Natural killer cell (primary cell): Measurements from ENCODE around the gene IL33. TPM values are rescaled to one million over a fixed set of nuclear protein-coding genes. Genes with fewer than 3 reads are reported as not detected.

ENCODE experiments used
- ATAC-seq, 3 donors: fragments of 150-1000 bp in 2 of 3; fragments of 200-7000 bp in 1 of 3; cut with Tn5 transposase; 1 replicate in 1 of 3; 2 replicates in 2 of 3; pipeline ENCODE4 v1.10.0; 2021; ENCODE audit warnings: mild to moderate bottlenecking in 2 of 3, moderate library complexity in 2 of 3
- DNase-seq, 2 donors: peaks; one replicate each; pipeline versions ENCODE4 v3.0.0 to v3.0.0-alpha.2; 2013 to 2021; ENCODE audit warnings: mixed read lengths in 1 of 2
- H3K27ac ChIP-seq: one replicate; pipeline ENCODE4 v1.5.1; 2013; ENCODE audit warnings: mild to moderate bottlenecking, low read length
- H3K27me3 ChIP-seq: one replicate; pipeline ENCODE4 v1.6.1; 2013; ENCODE audit warnings: low read length; ENCODE audit not compliant: control insufficient read depth, insufficient read depth
- H3K36me3 ChIP-seq: one replicate; pipeline ENCODE4 v1.6.1; 2013; ENCODE audit warnings: low read length; ENCODE audit not compliant: control insufficient read depth, insufficient read depth
- H3K4me1 ChIP-seq: one replicate; pipeline ENCODE4 v1.6.1; 2013; ENCODE audit warnings: low read length; ENCODE audit not compliant: control insufficient read depth, insufficient read depth
- H3K4me3 ChIP-seq: one replicate; pipeline ENCODE4 v1.5.1; 2013; ENCODE audit warnings: low read length
- H3K9me3 ChIP-seq: one replicate; pipeline ENCODE4 v1.6.1; 2013; ENCODE audit warnings: low read length; ENCODE audit not compliant: control insufficient read depth, insufficient read depth
- H3K27ac Mint-ChIP-seq, 2 donors: one replicate each; pipeline ENCODE4 v1.8.0; 2022; ENCODE audit warnings: mild to moderate bottlenecking in 2 of 2, mixed read lengths in 2 of 2, moderate library complexity in 1 of 2
- H3K27me3 Mint-ChIP-seq, 2 donors: one replicate each; pipeline ENCODE4 v1.8.0; 2022; ENCODE audit warnings: low read depth in 2 of 2, mixed read lengths in 2 of 2
- H3K36me3 Mint-ChIP-seq: one replicate; pipeline ENCODE4 v1.8.0; 2022; ENCODE audit warnings: mixed read lengths
- H3K4me1 Mint-ChIP-seq, 2 donors: one replicate each; pipeline ENCODE4 v1.8.0; 2022; ENCODE audit warnings: mixed read lengths in 2 of 2
- H3K4me3 Mint-ChIP-seq: one replicate; pipeline ENCODE4 v1.8.0; 2022; ENCODE audit warnings: mild to moderate bottlenecking, moderate library complexity, mixed read lengths
- H3K9me3 Mint-ChIP-seq, 2 donors: one replicate each; pipeline ENCODE4 v1.8.0; 2022; ENCODE audit warnings: mixed read lengths in 2 of 2
- WGBS: methylation state at CpG from one replicate; pipeline ENCODE4 v1.1.7; 2013; ENCODE audit warnings: missing lambda C conversion rate; ENCODE audit not compliant: insufficient coverage; 5-methylcytosine and 5-hydroxymethylcytosine counted together
- intact Hi-C: fragments of 100-400 bp; cut with micrococcal nuclease; formaldehyde crosslinking; loops from one replicate; pipeline ENCODE4 v1.14.2; 2022
- total RNA-seq, 4 donors: library from RNA; stranded (reverse); fragments of 120-200 nt in 1 of 4; gene quantifications; one replicate each; pipeline versions ENCODE4 v1.2.3 to v1.2.4, GENCODE V29; 2013 to 2022
- TF ChIP-seq, protein P1 (sequence below): fragments of 200-600 bp; IDR thresholded peaks from one replicate; pipeline ENCODE4 v1.8.0; 2022; ENCODE audit warnings: antibody characterized with exemption

IL33 gene
- total RNA-seq, 3 donors from 2014 or later (not counting 1 experiment from before 2014, with no cell fraction given) = not detected

GRCh38 chr9:6183227-6183551 is 32.4 kb upstream of the IL33 start:
- no peaks in the 10 kb centered on the region for H3K9me3 Mint-ChIP-seq
- intact Hi-C loops = no loop called here
- Histone ChIP-seq H3K9me3 (no peaks in the 10 kb centered on the region), H3K27ac (no peak overlapping the region), H3K36me3 (no peaks in the 10 kb centered on the region), H3K4me3 (no peak overlapping the region), H3K4me1 (no peaks in the 10 kb centered on the region), H3K27me3 (no peaks in the 10 kb centered on the region)
- H3K27ac Mint-ChIP-seq = no peak overlapping the region
- 96% methylated on average over 2 of the region's 2 CpGs for WGBS
- no peak overlapping the region for H3K4me3 Mint-ChIP-seq
- H3K36me3 Mint-ChIP-seq = no peaks in the 10 kb centered on the region
- TF ChIP-seq, protein P1, sequence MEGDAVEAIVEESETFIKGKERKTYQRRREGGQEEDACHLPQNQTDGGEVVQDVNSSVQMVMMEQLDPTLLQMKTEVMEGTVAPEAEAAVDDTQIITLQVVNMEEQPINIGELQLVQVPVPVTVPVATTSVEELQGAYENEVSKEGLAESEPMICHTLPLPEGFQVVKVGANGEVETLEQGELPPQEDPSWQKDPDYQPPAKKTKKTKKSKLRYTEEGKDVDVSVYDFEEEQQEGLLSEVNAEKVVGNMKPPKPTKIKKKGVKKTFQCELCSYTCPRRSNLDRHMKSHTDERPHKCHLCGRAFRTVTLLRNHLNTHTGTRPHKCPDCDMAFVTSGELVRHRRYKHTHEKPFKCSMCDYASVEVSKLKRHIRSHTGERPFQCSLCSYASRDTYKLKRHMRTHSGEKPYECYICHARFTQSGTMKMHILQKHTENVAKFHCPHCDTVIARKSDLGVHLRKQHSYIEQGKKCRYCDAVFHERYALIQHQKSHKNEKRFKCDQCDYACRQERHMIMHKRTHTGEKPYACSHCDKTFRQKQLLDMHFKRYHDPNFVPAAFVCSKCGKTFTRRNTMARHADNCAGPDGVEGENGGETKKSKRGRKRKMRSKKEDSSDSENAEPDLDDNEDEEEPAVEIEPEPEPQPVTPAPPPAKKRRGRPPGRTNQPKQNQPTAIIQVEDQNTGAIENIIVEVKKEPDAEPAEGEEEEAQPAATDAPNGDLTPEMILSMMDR = no peak
- ATAC-seq = no peak
- H3K27me3 Mint-ChIP-seq = peaks cover 10 to 15% of the 10 kb centered on the region in 2 donors
- no peak for DNase-seq
- H3K4me1 Mint-ChIP-seq = peaks cover 0 to 5% of the 10 kb centered on the region in 2 donors

GRCh38 chr9:6183627-6184026 is 32.0 kb upstream of the IL33 start:
- intact Hi-C loops = no loop called here
- ATAC-seq = no peak
- DNase-seq = no peak
- Mint-ChIP-seq H3K27ac (no peak overlapping the region), H3K4me3 (no peak overlapping the region), H3K27me3 (peaks cover 10 to 16% of the 10 kb centered on the region in 2 donors), H3K36me3 (no peaks in the 10 kb centered on the region), H3K4me1 (peaks cover 0 to 5% of the 10 kb centered on the region in 2 donors), H3K9me3 (no peaks in the 10 kb centered on the region)
- no CpG with 5 or more reads among the region's 1 CpG for WGBS
- TF ChIP-seq, protein P1 = no peak
- Histone ChIP-seq H3K4me1 (no peaks in the 10 kb centered on the region), H3K9me3 (no peaks in the 10 kb centered on the region), H3K36me3 (no peaks in the 10 kb centered on the region), H3K27ac (no peak overlapping the region), H3K27me3 (no peaks in the 10 kb centered on the region), H3K4me3 (no peak overlapping the region)

DNA sequence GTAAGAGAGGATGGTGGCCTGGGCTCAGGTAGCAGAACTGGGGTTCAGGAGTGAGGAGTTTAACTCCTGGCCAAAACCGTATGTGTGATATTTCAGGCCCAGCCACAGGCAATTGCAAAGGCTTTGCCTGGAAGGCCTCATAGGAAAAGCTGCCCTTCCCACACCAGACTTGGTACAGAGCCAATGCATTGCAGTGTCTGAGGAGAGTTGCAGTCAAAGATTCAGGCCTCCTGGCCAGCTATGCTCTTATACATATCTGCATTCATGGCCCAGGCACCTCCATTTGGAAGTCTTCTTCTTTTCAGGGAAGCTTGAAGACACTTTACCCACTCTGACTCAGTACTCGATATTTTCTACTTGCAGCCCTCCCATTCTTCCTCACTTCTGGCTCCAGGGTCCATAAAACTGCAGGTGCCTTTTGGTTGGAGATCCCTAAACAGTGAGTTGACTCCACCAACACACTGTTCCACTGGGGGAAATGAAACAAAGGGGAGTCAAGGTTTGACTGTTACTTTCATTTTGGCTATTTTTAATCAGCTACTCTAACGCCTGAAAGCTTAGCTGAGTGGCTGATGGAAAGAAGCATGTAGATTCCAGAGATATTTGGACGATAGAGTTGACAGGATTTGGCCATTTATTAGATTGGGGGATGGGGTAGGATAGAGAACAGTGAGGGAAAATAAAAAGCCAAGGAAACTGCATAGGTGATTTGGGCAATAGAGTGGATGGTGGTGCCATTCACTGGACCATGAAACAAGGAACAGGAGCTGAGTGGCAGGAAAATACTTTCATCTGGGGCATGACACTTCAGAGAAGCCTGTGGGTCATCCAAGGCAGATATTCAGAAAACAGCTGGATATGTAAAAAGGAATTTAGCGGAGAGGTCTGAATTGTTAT is 30.6 kb upstream of the IL33 start:
- H3K27ac ChIP-seq = no peak overlapping the region
- Mint-ChIP-seq H3K27ac (no peak overlapping the region), H3K4me1 (peaks cover 0 to 5% of the 10 kb centered on the region in 2 donors), H3K27me3 (peaks cover 14 to 24% of the 10 kb centered on the region in 2 donors), H3K4me3 (no peak overlapping the region), H3K36me3 (no peaks in the 10 kb centered on the region), H3K9me3 (no peaks in the 10 kb centered on the region)
- H3K36me3 ChIP-seq = no peaks in the 10 kb centered on the region
- ATAC-seq (no peak), DNase-seq (no peak)
- H3K9me3 ChIP-seq = no peaks in the 10 kb centered on the region
- no peaks in the 10 kb centered on the region for H3K27me3 ChIP-seq
- H3K4me1 ChIP-seq = no peaks in the 10 kb centered on the region
- WGBS = 72% methylated on average over 5 of the region's 5 CpGs
- intact Hi-C loops = no loop called here
- H3K4me3 ChIP-seq = no peak overlapping the region
- TF ChIP-seq, protein P1 = no peak

GRCh38 chr9:6186691-6187090 is 28.9 kb upstream of the IL33 start:
- intact Hi-C loops = no loop called here
- TF ChIP-seq, protein P1 = no peak
- Mint-ChIP-seq H3K36me3 (no peaks in the 10 kb centered on the region), H3K27ac (no peak overlapping the region), H3K9me3 (no peaks in the 10 kb centered on the region), H3K4me3 (no peak overlapping the region), H3K27me3 (peaks cover 14 to 29% of the 10 kb centered on the region in 2 donors), H3K4me1 (peaks cover 0 to 5% of the 10 kb centered on the region in 2 donors)
- DNase-seq = no peak
- H3K36me3 ChIP-seq = no peaks in the 10 kb centered on the region
- no peak overlapping the region for H3K4me3 ChIP-seq
- WGBS = 83% methylated on average over 1 of the region's 2 CpGs
- no peaks in the 10 kb centered on the region for H3K9me3 ChIP-seq
- H3K27ac ChIP-seq = no peak overlapping the region
- ATAC-seq = no peak
- H3K4me1 ChIP-seq = no peaks in the 10 kb centered on the region
- H3K27me3 ChIP-seq = no peaks in the 10 kb centered on the region
